Measurements from ENCODE around the gene LMBR1.
"Not testable (repeated sequence)": the region's sequence is repeated elsewhere in the genome, so short reads cannot be mapped to it uniquely, and the experiment has no call there.

DNA sequence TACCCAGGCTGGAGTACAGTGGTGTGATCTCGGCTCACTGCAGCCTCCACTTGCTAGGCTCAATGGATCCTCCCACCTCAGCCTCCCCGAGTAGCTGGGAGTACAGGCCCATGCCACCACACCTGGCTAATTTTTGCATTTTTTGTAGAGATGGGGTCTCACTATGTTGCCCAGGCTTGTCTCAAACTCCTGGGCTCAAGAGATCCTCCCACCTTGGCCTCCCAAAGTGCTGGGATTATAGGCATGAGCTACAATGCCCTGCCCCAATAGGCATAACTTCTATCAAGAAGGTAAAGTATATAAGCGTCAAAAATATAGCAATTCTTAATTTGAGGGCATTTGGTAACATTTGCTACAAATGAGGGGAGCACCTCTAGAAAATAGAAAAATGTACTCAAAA is 43.8 kb upstream of the LMBR1 start:
- TF ChIP-seq, protein P1, sequence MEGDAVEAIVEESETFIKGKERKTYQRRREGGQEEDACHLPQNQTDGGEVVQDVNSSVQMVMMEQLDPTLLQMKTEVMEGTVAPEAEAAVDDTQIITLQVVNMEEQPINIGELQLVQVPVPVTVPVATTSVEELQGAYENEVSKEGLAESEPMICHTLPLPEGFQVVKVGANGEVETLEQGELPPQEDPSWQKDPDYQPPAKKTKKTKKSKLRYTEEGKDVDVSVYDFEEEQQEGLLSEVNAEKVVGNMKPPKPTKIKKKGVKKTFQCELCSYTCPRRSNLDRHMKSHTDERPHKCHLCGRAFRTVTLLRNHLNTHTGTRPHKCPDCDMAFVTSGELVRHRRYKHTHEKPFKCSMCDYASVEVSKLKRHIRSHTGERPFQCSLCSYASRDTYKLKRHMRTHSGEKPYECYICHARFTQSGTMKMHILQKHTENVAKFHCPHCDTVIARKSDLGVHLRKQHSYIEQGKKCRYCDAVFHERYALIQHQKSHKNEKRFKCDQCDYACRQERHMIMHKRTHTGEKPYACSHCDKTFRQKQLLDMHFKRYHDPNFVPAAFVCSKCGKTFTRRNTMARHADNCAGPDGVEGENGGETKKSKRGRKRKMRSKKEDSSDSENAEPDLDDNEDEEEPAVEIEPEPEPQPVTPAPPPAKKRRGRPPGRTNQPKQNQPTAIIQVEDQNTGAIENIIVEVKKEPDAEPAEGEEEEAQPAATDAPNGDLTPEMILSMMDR (IDR thresholded peaks at IDR 0.05; ENCODE audit: low read depth, low read length, missing input control): not testable (repeated sequence)
- not testable (repeated sequence) for TF ChIP-seq YY1 (IDR thresholded peaks at IDR 0.05)
- TF ChIP-seq, protein P2, sequence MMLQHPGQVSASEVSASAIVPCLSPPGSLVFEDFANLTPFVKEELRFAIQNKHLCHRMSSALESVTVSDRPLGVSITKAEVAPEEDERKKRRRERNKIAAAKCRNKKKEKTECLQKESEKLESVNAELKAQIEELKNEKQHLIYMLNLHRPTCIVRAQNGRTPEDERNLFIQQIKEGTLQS (IDR thresholded peaks at IDR 0.05): not testable (repeated sequence)
